Measurements from ENCODE around the gene ERAP2.

DNA sequence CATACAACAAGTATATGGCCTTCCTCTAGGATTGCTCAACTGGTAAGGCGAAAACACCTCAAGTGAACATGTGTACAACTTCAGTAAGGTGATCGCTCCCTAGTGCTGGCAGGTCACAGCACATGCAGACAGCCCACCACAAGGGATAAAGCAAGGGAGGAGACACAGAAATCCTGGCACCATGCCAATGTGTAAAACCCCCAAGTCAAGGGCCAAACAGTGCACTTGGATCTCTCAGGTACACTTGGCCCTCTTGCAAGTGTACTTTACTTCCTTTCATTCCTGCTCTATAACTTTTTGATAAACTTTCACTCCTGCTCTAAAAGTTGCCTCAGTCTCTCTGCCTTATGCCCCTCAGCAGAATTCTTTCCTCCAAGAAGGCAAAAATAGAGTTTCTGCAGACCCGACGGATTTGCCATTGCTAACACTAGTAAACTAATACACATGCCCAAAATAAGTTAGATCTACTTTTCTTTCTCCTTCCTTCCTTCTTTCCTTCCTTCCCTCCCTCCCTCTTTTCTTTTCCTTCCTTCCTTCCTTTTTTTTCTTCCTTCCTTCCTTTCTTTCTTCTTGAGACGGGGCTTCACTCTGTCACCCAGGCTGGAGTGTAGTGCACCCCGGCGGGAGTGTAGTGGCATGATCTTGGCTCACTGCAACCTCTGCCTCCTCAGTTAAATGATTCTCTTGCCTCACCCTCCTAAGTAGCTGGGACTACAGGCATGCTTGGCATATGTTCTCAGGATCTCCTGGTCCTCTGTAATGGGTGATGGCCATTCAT, 52.8 kb downstream of the ERAP2 start:
- no peak for TF ChIP-seq ZNF274 (IDR thresholded peaks at IDR 0.05; ENCODE audit: low read depth, low read length)
- no peak for TF ChIP-seq SUZ12 (IDR thresholded peaks at IDR 0.05; ENCODE audit: extremely low read depth, insufficient read depth, insufficient read length)
